Memory B cell (primary cell): ENCODE data around the gene KRT37.
"Not testable (repeated sequence)": the region's sequence is repeated elsewhere in the genome, so short reads cannot be mapped to it uniquely, and the experiment has no call there.

Experiments used
- ATAC-seq: fragments of 150-1000 bp; cut with Tn5 transposase; 2 replicates; pipeline ENCODE4 v1.10.0; 2021; ENCODE audit warnings: low read depth, mild to moderate bottlenecking, moderate library complexity
- DNase-seq, 2 donors: peaks; one replicate each; pipeline ENCODE4 v3.0.0; 2022; ENCODE audit warnings: low spot score in 2 of 2
- H3K27ac Mint-ChIP-seq: one replicate; pipeline ENCODE4 v1.8.0; 2022; ENCODE audit warnings: mild to moderate bottlenecking, moderate library complexity, mixed read lengths
- H3K27me3 Mint-ChIP-seq: one replicate; pipeline ENCODE4 v1.8.0; 2022; ENCODE audit warnings: mixed read lengths
- H3K36me3 Mint-ChIP-seq: one replicate; pipeline ENCODE4 v1.8.0; 2022; ENCODE audit warnings: mild to moderate bottlenecking, mixed read lengths
- H3K4me1 Mint-ChIP-seq: one replicate; pipeline ENCODE4 v1.8.0; 2022; ENCODE audit warnings: mixed read lengths
- H3K4me3 Mint-ChIP-seq: one replicate; pipeline ENCODE4 v1.8.0; 2022; ENCODE audit warnings: mild to moderate bottlenecking, moderate library complexity, mixed read lengths
- H3K9me3 Mint-ChIP-seq: one replicate; pipeline ENCODE4 v1.8.0; 2022; ENCODE audit warnings: mixed read lengths

Gene KRT37

GRCh38 chr17:41448506-41448905 is 24.1 kb upstream of the KRT37 start:
- Mint-ChIP-seq H3K4me3 (no peak overlapping the region), H3K36me3 (no peaks in the 10 kb centered on the region), H3K9me3 (no peaks in the 10 kb centered on the region), H3K27me3 (peaks cover 15% of the 10 kb centered on the region), H3K27ac (no peak overlapping the region), H3K4me1 (no peaks in the 10 kb centered on the region)
- no peak for ATAC-seq
- no peak for DNase-seq

GRCh38 chr17:41446806-41447205 is 22.4 kb upstream of the KRT37 start:
- no peak for ATAC-seq
- no peaks in the 10 kb centered on the region for H3K4me1 Mint-ChIP-seq

DNA sequence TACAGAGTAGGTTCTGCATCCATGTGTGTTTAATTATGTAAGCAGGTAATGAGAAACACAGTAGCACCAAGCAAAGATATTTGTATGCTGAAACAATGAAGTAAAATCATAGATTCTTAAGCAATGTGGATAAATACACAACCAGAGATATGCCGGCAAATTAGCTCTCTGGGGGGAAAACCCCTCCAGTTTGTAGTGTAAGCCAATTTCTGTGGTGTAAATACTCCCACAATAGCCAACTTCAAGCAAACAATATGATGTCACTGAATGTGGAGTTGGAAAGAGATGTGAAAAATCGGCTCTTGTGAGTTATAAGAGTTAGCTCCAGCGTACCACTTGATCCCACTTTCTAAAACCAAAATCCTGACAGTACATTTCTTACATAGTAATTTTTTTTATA is 20.3 kb upstream of the KRT37 start:
- Mint-ChIP-seq H3K27ac (no peak overlapping the region), H3K4me3 (no peak overlapping the region), H3K36me3 (no peaks in the 10 kb centered on the region), H3K4me1 (no peaks in the 10 kb centered on the region), H3K9me3 (no peaks in the 10 kb centered on the region), H3K27me3 (peaks cover 30% of the 10 kb centered on the region)
- ATAC-seq (no peak), DNase-seq (no peak)

More at GRCh38 chr17:41446806-41447205, 22.4 kb upstream of the KRT37 start:
- no peaks in the 10 kb centered on the region for H3K9me3 Mint-ChIP-seq
- H3K27ac Mint-ChIP-seq, result no peak overlapping the region
- H3K27me3 Mint-ChIP-seq, result peaks cover 23% of the 10 kb centered on the region
- H3K4me3 Mint-ChIP-seq, result no peak overlapping the region
- DNase-seq, result no peak
- no peaks in the 10 kb centered on the region for H3K36me3 Mint-ChIP-seq

- no peaks in the 10 kb centered on the region for H3K9me3 Mint-ChIP-seq
- H3K27me3 Mint-ChIP-seq, result peaks cover 30% of the 10 kb centered on the region
- DNase-seq (no peak), ATAC-seq (no peak)
- no peaks in the 10 kb centered on the region for H3K4me1 Mint-ChIP-seq
- no peaks in the 10 kb centered on the region for H3K36me3 Mint-ChIP-seq
- no peak overlapping the region for H3K27ac Mint-ChIP-seq
- H3K4me3 Mint-ChIP-seq, result no peak overlapping the region
Observed at GRCh38 chr17:41444186-41444585, 19.8 kb upstream of the KRT37 start.

DNA sequence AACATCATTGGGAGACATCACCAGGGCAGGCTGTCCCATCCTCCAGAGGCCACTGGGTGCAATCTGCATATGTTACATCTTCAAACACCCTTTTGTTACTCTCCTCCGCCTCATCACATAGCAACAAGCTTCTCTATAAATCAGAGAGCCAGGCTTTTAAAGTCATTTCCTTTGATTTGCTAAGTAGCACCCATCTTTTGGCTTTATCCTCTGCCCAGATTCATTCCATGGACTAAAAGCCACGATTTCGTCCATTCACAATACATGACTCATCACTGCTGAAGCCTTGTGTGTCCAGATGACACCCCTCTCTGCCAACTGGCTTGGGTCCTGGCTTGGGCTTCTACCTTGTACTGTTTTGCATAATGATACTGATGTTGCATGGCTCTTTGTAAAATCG is 18.4 kb upstream of the KRT37 start:
- H3K27me3 Mint-ChIP-seq, result peaks cover 23% of the 10 kb centered on the region
- H3K36me3 Mint-ChIP-seq, result no peaks in the 10 kb centered on the region
- H3K4me3 Mint-ChIP-seq, result no peak overlapping the region
- H3K27ac Mint-ChIP-seq, result no peak overlapping the region
- H3K4me1 Mint-ChIP-seq, result no peaks in the 10 kb centered on the region
- DNase-seq (no peak), ATAC-seq (no peak)
- no peaks in the 10 kb centered on the region for H3K9me3 Mint-ChIP-seq

GRCh38 chr17:41440531-41441033 is 16.2 kb upstream of the KRT37 start, which contains the start of gene KRT38:
KRT38 (minus strand) TSS chr17:41440983; CDS start chr17:41440921, 62 bp downstream.
- H3K4me3 Mint-ChIP-seq, result no peak within 1 kb of the TSS
- no peaks in the 10 kb centered on the region for H3K36me3 Mint-ChIP-seq
- H3K9me3 Mint-ChIP-seq, result no peaks in the 10 kb centered on the region
- no peaks in the 10 kb centered on the region for H3K4me1 Mint-ChIP-seq
- DNase-seq (no peak), ATAC-seq (no peak)
- H3K27me3 Mint-ChIP-seq, result peaks cover 23% of the 10 kb centered on the region
- H3K27ac Mint-ChIP-seq, result no peak within 1 kb of the TSS

GRCh38 chr17:41439375-41439774 is 15.0 kb upstream of the KRT37 start:
- no peaks in the 10 kb centered on the region for H3K9me3 Mint-ChIP-seq
- H3K27me3 Mint-ChIP-seq, result peaks cover 22% of the 10 kb centered on the region
- no peaks in the 10 kb centered on the region for H3K4me1 Mint-ChIP-seq
- DNase-seq, result no peak
- H3K27ac Mint-ChIP-seq, result no peak overlapping the region
- H3K4me3 Mint-ChIP-seq, result no peak overlapping the region
- no peak for ATAC-seq
- H3K36me3 Mint-ChIP-seq, result no peaks in the 10 kb centered on the region

GRCh38 chr17:41437769-41438168 is 13.4 kb upstream of the KRT37 start:
- ATAC-seq, result no peak
- peaks cover 20% of the 10 kb centered on the region for H3K27me3 Mint-ChIP-seq
- H3K9me3 Mint-ChIP-seq, result no peaks in the 10 kb centered on the region
- no peak overlapping the region for H3K4me3 Mint-ChIP-seq
- no peaks in the 10 kb centered on the region for H3K4me1 Mint-ChIP-seq
- no peak overlapping the region for H3K27ac Mint-ChIP-seq
- DNase-seq, result no peak
- no peaks in the 10 kb centered on the region for H3K36me3 Mint-ChIP-seq

- no peaks in the 10 kb centered on the region for H3K9me3 Mint-ChIP-seq
- ATAC-seq, result no peak
- H3K36me3 Mint-ChIP-seq, result no peaks in the 10 kb centered on the region
- H3K27me3 Mint-ChIP-seq, result peaks cover 21% of the 10 kb centered on the region
- DNase-seq, result no peak
- H3K27ac Mint-ChIP-seq, result no peak overlapping the region
- no peaks in the 10 kb centered on the region for H3K4me1 Mint-ChIP-seq
- no peak overlapping the region for H3K4me3 Mint-ChIP-seq
Observed at GRCh38 chr17:41437254-41437653, 12.9 kb upstream of the KRT37 start.

GRCh38 chr17:41434415-41434814 is 10.0 kb upstream of the KRT37 start:
- ATAC-seq, result no peak
- DNase-seq, result no peak
- no peak overlapping the region for H3K4me3 Mint-ChIP-seq
- no peaks in the 10 kb centered on the region for H3K4me1 Mint-ChIP-seq
- H3K36me3 Mint-ChIP-seq, result no peaks in the 10 kb centered on the region
- H3K27me3 Mint-ChIP-seq, result peaks cover 12% of the 10 kb centered on the region
- H3K27ac Mint-ChIP-seq, result no peak overlapping the region
- no peaks in the 10 kb centered on the region for H3K9me3 Mint-ChIP-seq

GRCh38 chr17:41434005-41434404 is 9.6 kb upstream of the KRT37 start:
- Mint-ChIP-seq H3K36me3 (no peaks in the 10 kb centered on the region), H3K27ac (no peak overlapping the region), H3K4me1 (no peaks in the 10 kb centered on the region), H3K4me3 (no peak overlapping the region), H3K27me3 (peaks cover 10% of the 10 kb centered on the region), H3K9me3 (no peaks in the 10 kb centered on the region)
- ATAC-seq (no peak), DNase-seq (no peak)

GRCh38 chr17:41433586-41433985 is 9.2 kb upstream of the KRT37 start:
- DNase-seq (no peak), ATAC-seq (no peak)
- Mint-ChIP-seq H3K4me1 (no peaks in the 10 kb centered on the region), H3K27me3 (peaks cover 13% of the 10 kb centered on the region), H3K27ac (no peak overlapping the region), H3K9me3 (no peaks in the 10 kb centered on the region), H3K4me3 (no peak overlapping the region), H3K36me3 (no peaks in the 10 kb centered on the region)

DNA sequence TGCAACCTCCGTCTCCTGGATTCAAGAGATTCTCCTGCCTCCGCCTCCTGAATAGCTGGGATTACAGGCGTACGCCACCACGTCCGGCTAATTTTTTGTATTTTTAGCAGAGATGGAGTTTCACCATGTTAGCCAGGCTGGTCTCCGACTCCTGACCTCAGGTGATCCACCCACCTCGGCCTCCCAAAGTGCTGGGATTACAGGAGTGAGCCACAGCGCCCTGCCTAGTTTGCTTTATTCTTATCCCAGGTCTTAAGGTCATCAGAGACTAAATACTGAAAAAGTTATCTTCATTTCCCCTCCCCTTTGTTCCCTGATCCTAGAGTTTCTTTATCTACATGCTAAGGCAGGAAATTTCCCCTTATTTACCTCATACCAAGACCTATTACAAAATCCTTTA is 6.0 kb upstream of the KRT37 start:
- H3K36me3 Mint-ChIP-seq, H3K9me3 Mint-ChIP-seq, DNase-seq, H3K27ac Mint-ChIP-seq, H3K4me1 Mint-ChIP-seq, ATAC-seq, H3K4me3 Mint-ChIP-seq, H3K27me3 Mint-ChIP-seq: not testable (repeated sequence)

GRCh38 chr17:41429667-41430066 is 5.3 kb upstream of the KRT37 start:
- H3K9me3 Mint-ChIP-seq, result no peaks in the 10 kb centered on the region
- H3K4me3 Mint-ChIP-seq, result no peak overlapping the region
- DNase-seq (no peak), ATAC-seq (no peak)
- no peaks in the 10 kb centered on the region for H3K36me3 Mint-ChIP-seq
- H3K27ac Mint-ChIP-seq, result no peak overlapping the region
- H3K27me3 Mint-ChIP-seq, result peaks cover 11% of the 10 kb centered on the region
- H3K4me1 Mint-ChIP-seq, result no peaks in the 10 kb centered on the region

DNA sequence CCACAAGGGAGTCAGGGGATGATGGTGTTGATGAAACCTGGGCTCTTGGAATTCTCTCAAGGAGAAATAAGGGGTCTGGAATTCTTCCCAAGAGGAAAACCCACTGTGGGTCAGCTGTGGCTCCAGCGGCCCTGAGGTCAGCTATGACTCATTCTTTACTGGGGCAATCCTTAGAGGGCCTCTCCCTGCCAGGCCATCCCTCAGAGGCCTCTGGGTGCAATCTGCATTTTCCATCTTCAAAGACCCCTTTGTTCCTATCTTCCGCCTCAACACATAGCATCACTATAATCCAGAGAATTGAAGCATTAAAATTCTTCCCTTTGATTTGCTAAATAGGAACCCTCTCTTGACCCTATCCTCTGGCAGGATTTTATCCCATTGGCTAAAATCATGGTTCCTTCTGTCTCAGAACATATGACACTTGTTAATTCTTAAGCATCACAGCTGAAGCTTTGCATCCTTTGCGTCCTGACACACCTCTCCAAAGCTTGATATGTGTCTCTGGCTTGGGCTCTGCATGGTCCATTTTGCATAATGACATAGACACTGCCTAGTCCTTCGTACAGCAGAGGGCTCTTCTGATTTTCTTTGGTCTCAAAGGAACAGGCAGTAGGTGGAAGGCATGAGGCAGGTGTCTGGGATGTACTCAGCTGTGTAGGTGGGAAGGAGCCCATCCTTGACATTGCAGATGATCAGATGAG is 4.4 kb upstream of the KRT37 start:
- DNase-seq, result no peak
- Mint-ChIP-seq H3K27ac (no peak overlapping the region), H3K4me1 (no peaks in the 10 kb centered on the region), H3K9me3 (no peaks in the 10 kb centered on the region), H3K27me3 (peaks cover 8% of the 10 kb centered on the region), H3K4me3 (no peak overlapping the region), H3K36me3 (no peaks in the 10 kb centered on the region)
- no peak for ATAC-seq
